Uterus (tissue), 2 donors: ENCODE data around the gene FILIP1L.

Experiments used
- CTCF ChIP-seq, 4 experiments: fragments of 200-600 bp in 2 of 4; fragments of 450-650 bp in 2 of 4; sonication (generic) in 2 of 4; IDR thresholded peaks; one replicate each; pipeline ENCODE4 v1.5.1; 2016 to 2019; ENCODE audit warnings: antibody characterized with exemption in 4 of 4, mild to moderate bottlenecking in 2 of 4, moderate library complexity in 1 of 4
- POLR2A ChIP-seq, 2 donors: fragments of 450-650 bp; IDR thresholded peaks; one replicate each; pipeline ENCODE4 v1.6.1; 2016; ENCODE audit warnings: antibody characterized with exemption in 2 of 2, mild to moderate bottlenecking in 1 of 2, moderate library complexity in 1 of 2

GRCh38 chr3:100027321-100027720, 87.0 kb downstream of the FILIP1L start:
- no peak for TF ChIP-seq CTCF (IDR thresholded peaks at IDR 0.05)
- no peak for TF ChIP-seq POLR2A (IDR thresholded peaks at IDR 0.05)
